ENCODE measurements around the gene GRHL1.

The GRHL1 gene

GRCh38 chr2:9949239-9949991 is 2.1 kb upstream of the GRHL1 start:
- intact Hi-C loops (cut with DNase I; ENCODE audit: low total_unique reads): loop anchor here (10.0 kb wide), 1 partner anchor 135 kb away; no protein-coding TSS in a partner anchor

GRCh38 chr2:9949992-9950520 is 1.4 kb upstream of the GRHL1 start:
- Histone ChIP-seq H3K27ac (no peak overlapping the region), H3K36me3 (no peaks in the 10 kb centered on the region), H3K27me3 (no peaks in the 10 kb centered on the region), H3K4me3 (no peak overlapping the region), H3K9me3 (no peaks in the 10 kb centered on the region), H3K4me1 (peaks cover 0 to 16% (median 9%) of the 10 kb centered on the region in 4 donors)
- intact Hi-C loops (cut with DNase I; ENCODE audit: low total_unique reads): loop anchor here (10.0 kb wide), 2 partner anchors 105 to 135 kb away; partner anchors contain the start of gene TAF1B
- DNase-seq: no peak
- TF ChIP-seq CTCF (IDR thresholded peaks at IDR 0.05): no peak

More at GRCh38 chr2:9949239-9949991, 2.1 kb upstream of the GRHL1 start:
- Histone ChIP-seq H3K36me3 (no peaks in the 10 kb centered on the region), H3K9me3 (no peaks in the 10 kb centered on the region), H3K4me1 (peaks cover 0 to 16% (median 9%) of the 10 kb centered on the region in 4 donors), H3K4me3 (no peak overlapping the region), H3K27me3 (peaks cover 0 to 6% of the 10 kb centered on the region in 2 donors), H3K27ac (no peak overlapping the region)
- no peak for TF ChIP-seq CTCF (IDR thresholded peaks at IDR 0.05)
- DNase-seq: no peak

- DNase-seq: no peak
- H3K9me3 ChIP-seq: no peaks in the 10 kb centered on the region
- peak overlapping the region in 1 of 2 donors; percentile 23 for H3K27ac ChIP-seq
- TF ChIP-seq CTCF (IDR thresholded peaks at IDR 0.05): peak in 1 of 2 experiments; percentile 8
- H3K4me3 ChIP-seq: peak overlapping the region; percentile 64 to 68
- H3K4me1 ChIP-seq: peaks cover 0 to 16% (median 9%) of the 10 kb centered on the region in 4 donors
- no peaks in the 10 kb centered on the region for H3K27me3 ChIP-seq
- intact Hi-C loops (cut with DNase I; ENCODE audit: low total_unique reads): loop anchor here (10.0 kb wide), 1 partner anchor 106 kb away; the partner anchor contains the start of gene TAF1B
- H3K36me3 ChIP-seq: no peaks in the 10 kb centered on the region
Observed at GRCh38 chr2:9950521-9951271, 797 bp upstream of the GRHL1 start.

GRCh38 chr2:9951272-9951521 is 296 bp upstream of the GRHL1 start:
- H3K27me3 ChIP-seq: no peaks in the 10 kb centered on the region
- H3K4me3 ChIP-seq: peak overlapping the region; percentile 64 to 68
- H3K36me3 ChIP-seq: no peaks in the 10 kb centered on the region
- peaks cover 0 to 16% (median 9%) of the 10 kb centered on the region in 4 donors for H3K4me1 ChIP-seq
- intact Hi-C loops (cut with DNase I; ENCODE audit: low total_unique reads): loop anchor here (10.0 kb wide), 1 partner anchor 106 kb away; the partner anchor contains the start of gene TAF1B
- DNase-seq: no peak
- no peak for TF ChIP-seq CTCF (IDR thresholded peaks at IDR 0.05)
- H3K9me3 ChIP-seq: no peaks in the 10 kb centered on the region
- peak overlapping the region in 1 of 2 donors; percentile 23 for H3K27ac ChIP-seq

- DNase-seq: no peak
- intact Hi-C loops (cut with DNase I; ENCODE audit: low total_unique reads): loop anchor here (10.0 kb wide), 1 partner anchor 108 kb away; the partner anchor contains the start of gene TAF1B
- H3K27me3 ChIP-seq: no peaks in the 10 kb centered on the region
- H3K9me3 ChIP-seq: no peaks in the 10 kb centered on the region
- no peak for TF ChIP-seq CTCF (IDR thresholded peaks at IDR 0.05)
- H3K36me3 ChIP-seq: no peaks in the 10 kb centered on the region
- no peak overlapping the region for H3K27ac ChIP-seq
- peaks cover 0 to 16% (median 9%) of the 10 kb centered on the region in 4 donors for H3K4me1 ChIP-seq
- peak overlapping the region; percentile 64 to 68 for H3K4me3 ChIP-seq
Observed at GRCh38 chr2:9952286-9952737, 819 bp downstream of the GRHL1 start.
